ENCODE data around the gene TMEM269.

Gene TMEM269

GRCh38 chr1:42816585-42817439, 32.0 kb downstream of the TMEM269 start, which contains the start of the genes ERMAP and SVBP (continued):
- TF ChIP-seq ZNF692 (tag by site-specific recombination; IDR thresholded peaks at IDR 0.05) (peak; percentile 29; the same call in 1 of the 2 replicates), ZBTB20 (tag by site-specific recombination; IDR thresholded peaks at IDR 0.05) (peak; percentile 20; the same call in 1 of the 2 replicates), ZNF610 (tag by site-specific recombination; IDR thresholded peaks at IDR 0.05; ENCODE audit: borderline replicate concordance) (peak; percentile 59; the same call in 1 of the 2 replicates), ZBTB7A (tag by site-specific recombination; IDR thresholded peaks at IDR 0.05; ENCODE audit: low read depth) (no peak), ZNF335 (tag by site-specific recombination; conservative IDR thresholded peaks at IDR 0.05) (peak; percentile 72), KLF7 (tag by site-specific recombination; IDR thresholded peaks at IDR 0.05; ENCODE audit: borderline replicate concordance) (peak; percentile 85; the same call in 1 of the 2 replicates), SP7 (tag by site-specific recombination; IDR thresholded peaks at IDR 0.05) (peak; percentile 48; the same call in 1 of the 2 replicates), ZNF423 (tag by site-specific recombination; IDR thresholded peaks at IDR 0.05) (0 out of 2 replicates have a peak, but pooled peaks have one; percentile 17), ZXDB (tag by site-specific recombination; IDR thresholded peaks at IDR 0.05) (0 out of 2 replicates have a peak, but pooled peaks have one; percentile 45), ZSCAN30 (tag by site-specific recombination; IDR thresholded peaks at IDR 0.05) (peak; percentile 28), GLIS2 (tag by site-specific recombination; IDR thresholded peaks at IDR 0.05) (peak; percentile 77), SCRT2 (tag by site-specific recombination; IDR thresholded peaks at IDR 0.05) (no peak), ZNF10 (tag by site-specific recombination; IDR thresholded peaks at IDR 0.05) (no peak), ZBTB48 (tag by site-specific recombination; IDR thresholded peaks at IDR 0.05) (peak; percentile 62; the same call in 1 of the 2 replicates), ZNF2 (tag by site-specific recombination; IDR thresholded peaks at IDR 0.05) (peak; percentile 71; the same call in 1 of the 2 replicates), REPIN1 (tag by site-specific recombination; IDR thresholded peaks at IDR 0.05; ENCODE audit: low read depth) (no peak), ZNF48 (tag by site-specific recombination; IDR thresholded peaks at IDR 0.05) (no peak), ZNF670 (tag by site-specific recombination; IDR thresholded peaks at IDR 0.05; ENCODE audit: low read depth) (no peak), ZNF366 (tag by site-specific recombination; conservative IDR thresholded peaks at IDR 0.05) (no peak), ZBTB6 (tag by site-specific recombination; IDR thresholded peaks at IDR 0.05) (peak; percentile 13; the same call in 1 of the 2 replicates), KLF8 (tag by site-specific recombination; IDR thresholded peaks at IDR 0.05) (peak; percentile 95), EGR2 (tag by site-specific recombination; IDR thresholded peaks at IDR 0.05; ENCODE audit: low read depth) (peak; percentile 24; the same call in 1 of the 2 replicates), SP2 (tag by site-specific recombination; IDR thresholded peaks at IDR 0.05) (peak; percentile 79), ZNF768 (tag by site-specific recombination; IDR thresholded peaks at IDR 0.05) (no peak), ZBTB26 (tag by site-specific recombination; optimal IDR thresholded peaks at IDR 0.05) (peak; percentile 77), ZNF624 (tag by site-specific recombination; IDR thresholded peaks at IDR 0.05) (no peak), KLF10 (tag by site-specific recombination; IDR thresholded peaks at IDR 0.05) (peak; percentile 92), YY1 (tag by site-specific recombination; IDR thresholded peaks at IDR 0.05) (peak; percentile 86), ZNF830 (tag by site-specific recombination; IDR thresholded peaks at IDR 0.05; ENCODE audit: low read depth) (no peak)
- TF ChIP-seq, protein P1, sequence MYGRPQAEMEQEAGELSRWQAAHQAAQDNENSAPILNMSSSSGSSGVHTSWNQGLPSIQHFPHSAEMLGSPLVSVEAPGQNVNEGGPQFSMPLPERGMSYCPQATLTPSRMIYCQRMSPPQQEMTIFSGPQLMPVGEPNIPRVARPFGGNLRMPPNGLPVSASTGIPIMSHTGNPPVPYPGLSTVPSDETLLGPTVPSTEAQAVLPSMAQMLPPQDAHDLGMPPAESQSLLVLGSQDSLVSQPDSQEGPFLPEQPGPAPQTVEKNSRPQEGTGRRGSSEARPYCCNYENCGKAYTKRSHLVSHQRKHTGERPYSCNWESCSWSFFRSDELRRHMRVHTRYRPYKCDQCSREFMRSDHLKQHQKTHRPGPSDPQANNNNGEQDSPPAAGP (tag by site-specific recombination; IDR thresholded peaks at IDR 0.05) = peak; percentile 73; the same call in 1 of the 2 replicates
- TF ChIP-seq, protein P2, sequence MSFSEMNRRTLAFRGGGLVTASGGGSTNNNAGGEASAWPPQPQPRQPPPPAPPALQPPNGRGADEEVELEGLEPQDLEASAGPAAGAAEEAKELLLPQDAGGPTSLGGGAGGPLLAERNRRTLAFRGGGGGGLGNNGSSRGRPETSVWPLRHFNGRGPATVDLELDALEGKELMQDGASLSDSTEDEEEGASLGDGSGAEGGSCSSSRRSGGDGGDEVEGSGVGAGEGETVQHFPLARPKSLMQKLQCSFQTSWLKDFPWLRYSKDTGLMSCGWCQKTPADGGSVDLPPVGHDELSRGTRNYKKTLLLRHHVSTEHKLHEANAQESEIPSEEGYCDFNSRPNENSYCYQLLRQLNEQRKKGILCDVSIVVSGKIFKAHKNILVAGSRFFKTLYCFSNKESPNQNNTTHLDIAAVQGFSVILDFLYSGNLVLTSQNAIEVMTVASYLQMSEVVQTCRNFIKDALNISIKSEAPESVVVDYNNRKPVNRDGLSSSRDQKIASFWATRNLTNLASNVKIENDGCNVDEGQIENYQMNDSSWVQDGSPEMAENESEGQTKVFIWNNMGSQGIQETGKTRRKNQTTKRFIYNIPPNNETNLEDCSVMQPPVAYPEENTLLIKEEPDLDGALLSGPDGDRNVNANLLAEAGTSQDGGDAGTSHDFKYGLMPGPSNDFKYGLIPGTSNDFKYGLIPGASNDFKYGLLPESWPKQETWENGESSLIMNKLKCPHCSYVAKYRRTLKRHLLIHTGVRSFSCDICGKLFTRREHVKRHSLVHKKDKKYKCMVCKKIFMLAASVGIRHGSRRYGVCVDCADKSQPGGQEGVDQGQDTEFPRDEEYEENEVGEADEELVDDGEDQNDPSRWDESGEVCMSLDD (tag by site-specific recombination; IDR thresholded peaks at IDR 0.05) = 0 out of 2 replicates have a peak, but pooled peaks have one; percentile 0
